ENCODE results near the gene RNF14. TPM values are rescaled to one million over a fixed set of nuclear protein-coding genes. Genes with fewer than 3 reads are reported as not detected.

The RNF14 gene
- total RNA-seq, 1 experiment from 2014 or later, result 20.1 TPM

GRCh38 chr5:141961466-141961865 lies 7.4 kb upstream of the RNF14 start:
- no peaks in the 10 kb centered on the region for H4K20me1 ChIP-seq (ENCODE audit: control insufficient read depth, insufficient read depth, insufficient read length)
- no peak overlapping the region for H3T11ph ChIP-seq (ENCODE audit: low read length)
- H2BK5ac ChIP-seq (ENCODE audit: insufficient read length, low read length), result no peak overlapping the region
- Mint-ChIP-seq H3K4me1 (peaks cover 16 to 25% of the 10 kb centered on the region in 2 experiments), H3K4me3 (no peak overlapping the region), H3K36me3 (ENCODE audit: insufficient read depth in 1 of 3, low read depth in 3 of 3) (no peaks in the 10 kb centered on the region), H3K27me3 (ENCODE audit: low read depth) (no peaks in the 10 kb centered on the region), H3K9me3 (no peaks in the 10 kb centered on the region), H3K27ac (no peak overlapping the region)
- H2BK120ac ChIP-seq (ENCODE audit: low read depth, low read length, poor library complexity, severe bottlenecking), result no peak overlapping the region
- no peak overlapping the region for H2AK5ac ChIP-seq (ENCODE audit: insufficient read length, low read length)
- no peaks in the 10 kb centered on the region for H3K23me2 ChIP-seq (ENCODE audit: insufficient read length, low read depth, low read length, poor library complexity, severe bottlenecking)
- H3K14ac ChIP-seq (ENCODE audit: insufficient read depth, low read length), result no peak overlapping the region
- H3K4ac ChIP-seq (ENCODE audit: low read depth, low read length), result no peak overlapping the region
- H3K9me3 ChIP-seq (ENCODE audit: control insufficient read depth, low read depth, low read length), result no peaks in the 10 kb centered on the region
- no peak overlapping the region for H2AFZ ChIP-seq (ENCODE audit: low read length)
- H3K27me3 ChIP-seq (ENCODE audit: insufficient read depth, low read length), result no peaks in the 10 kb centered on the region
- H3K79me2 ChIP-seq (ENCODE audit: insufficient read depth, low read length), result no peaks in the 10 kb centered on the region
- H3K27ac ChIP-seq (ENCODE audit: insufficient read length, low read depth, low read length), result no peak overlapping the region
- H3K79me1 ChIP-seq (ENCODE audit: insufficient read depth, low read depth, low read length, poor library complexity, severe bottlenecking), result no peaks in the 10 kb centered on the region
- no peak for TF ChIP-seq CTCF (conservative IDR thresholded peaks at IDR 0.05)
- H3K4me1 ChIP-seq (ENCODE audit: insufficient read depth, low read length), result no peaks in the 10 kb centered on the region; the same call in 1 of the 2 replicates
- H2BK15ac ChIP-seq (ENCODE audit: low read depth, low read length), result no peak overlapping the region
- H3K18ac ChIP-seq (ENCODE audit: insufficient read length, low read depth, low read length), result no peak overlapping the region
- H4K8ac ChIP-seq (replicated peaks; ENCODE audit: insufficient read length, low read depth, low read length), result no peak overlapping the region
- DNase-seq, result no peak
- H2BK20ac ChIP-seq (ENCODE audit: low read depth, low read length, poor library complexity, severe bottlenecking), result no peak overlapping the region
- H3K4me2 ChIP-seq (ENCODE audit: insufficient read depth, insufficient read length, low read length), result no peak overlapping the region
- no peak overlapping the region for H4K91ac ChIP-seq (ENCODE audit: insufficient read length, low read depth, low read length)
- no peak overlapping the region for H4K5ac ChIP-seq (ENCODE audit: insufficient read length, low read depth, low read length)
- H3K9ac ChIP-seq (ENCODE audit: extremely low read depth, insufficient read length, low read length), result no peak overlapping the region
- WGBS (ENCODE audit: extremely low coverage, insufficient read length, low lambda C conversion rate), result no CpG with 5 or more reads among the region's 3 CpGs
- no peak overlapping the region for H3K23ac ChIP-seq (ENCODE audit: insufficient read length, low read depth, low read length)
- H3K56ac ChIP-seq (ENCODE audit: insufficient read length, low read depth, low read length), result no peak overlapping the region
- no peak overlapping the region for H2BK12ac ChIP-seq (ENCODE audit: insufficient read length, low read depth, low read length)
